HG03135 (cell line): Measurements from ENCODE around the gene RPL27A.

Experiments used
- ATAC-seq: cut with Tn5 transposase; IDR thresholded peaks from one replicate; pipeline ENCODE4 v1.9.1; 2021; ENCODE audit warnings: mild to moderate bottlenecking, moderate library complexity; ENCODE audit not compliant: unreplicated experiment

RPL27A gene

GRCh38 chr11:8698917-8699441 is 16.4 kb downstream of the RPL27A start:
- ATAC-seq = no peak

DNA sequence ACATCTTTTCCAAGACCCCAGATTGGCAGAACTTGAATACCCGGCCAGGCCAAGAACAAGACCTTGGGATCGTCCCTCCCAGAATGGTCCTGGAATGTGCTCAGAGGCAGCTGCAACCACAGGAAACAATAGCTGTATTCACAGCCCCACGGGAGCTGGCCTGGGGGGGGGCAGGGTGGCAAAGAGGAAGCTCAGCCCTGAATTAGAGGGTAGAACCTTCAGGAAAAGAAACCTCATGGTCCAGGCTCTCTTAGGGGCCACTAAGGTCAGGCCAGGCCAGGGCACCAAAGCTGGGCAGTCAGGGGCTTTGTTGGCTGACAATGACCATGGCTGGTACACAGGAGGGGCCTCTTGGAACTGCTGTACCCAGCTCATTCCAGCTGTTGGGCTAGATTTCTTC is 17.3 kb downstream of the RPL27A start:
- no peak for ATAC-seq

DNA sequence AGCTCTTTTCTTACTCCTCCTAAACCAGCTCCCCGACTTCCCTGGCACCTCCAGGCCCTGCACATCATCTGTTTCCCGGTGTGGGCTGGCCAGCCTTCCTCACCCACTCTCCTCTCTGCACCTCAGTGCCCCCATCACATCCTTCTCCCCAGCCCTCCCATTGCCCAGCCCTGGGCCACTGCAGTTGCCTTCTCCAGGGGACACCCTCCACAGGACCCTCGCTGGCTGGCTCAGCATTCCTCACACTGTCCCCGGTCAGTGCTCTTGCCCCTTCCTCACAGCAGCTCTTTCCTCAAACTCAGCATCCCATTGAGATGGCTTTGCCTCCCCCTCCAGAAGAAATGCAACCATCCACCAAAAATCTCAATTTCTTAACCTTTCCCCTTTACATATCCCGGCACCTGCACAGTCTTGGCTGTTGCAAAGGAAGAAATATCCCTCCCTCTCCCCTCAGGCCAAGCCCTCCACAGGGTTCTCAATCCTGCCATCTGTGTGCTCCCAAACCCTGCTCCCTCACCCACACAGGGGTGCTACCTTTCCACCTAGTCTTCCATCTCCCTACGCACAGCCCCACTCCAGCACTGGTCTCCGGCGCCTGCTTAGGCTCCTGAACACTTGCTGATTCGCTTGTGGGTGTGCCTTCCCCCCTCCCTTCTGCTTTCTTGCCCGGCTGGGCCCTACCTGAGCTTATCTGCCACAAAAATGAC is 19.5 kb downstream of the RPL27A start:
- no peak for ATAC-seq

DNA sequence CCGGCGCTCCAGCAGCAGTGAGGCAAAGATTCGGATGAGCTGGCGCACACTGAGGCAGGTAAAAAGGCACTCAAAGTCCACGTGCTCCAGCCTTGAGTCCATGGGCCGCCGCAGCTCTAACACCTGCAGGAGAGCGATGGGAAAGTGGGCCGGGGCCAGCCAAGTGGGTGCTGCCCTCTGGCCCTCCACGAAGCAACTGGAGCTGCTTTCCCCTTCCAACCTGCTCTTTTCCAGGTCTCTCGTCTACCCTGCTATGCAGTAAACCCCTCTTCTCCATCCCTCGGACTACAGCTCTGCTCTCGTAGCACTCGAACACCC is 20.0 kb downstream of the RPL27A start:
- no peak for ATAC-seq

DNA sequence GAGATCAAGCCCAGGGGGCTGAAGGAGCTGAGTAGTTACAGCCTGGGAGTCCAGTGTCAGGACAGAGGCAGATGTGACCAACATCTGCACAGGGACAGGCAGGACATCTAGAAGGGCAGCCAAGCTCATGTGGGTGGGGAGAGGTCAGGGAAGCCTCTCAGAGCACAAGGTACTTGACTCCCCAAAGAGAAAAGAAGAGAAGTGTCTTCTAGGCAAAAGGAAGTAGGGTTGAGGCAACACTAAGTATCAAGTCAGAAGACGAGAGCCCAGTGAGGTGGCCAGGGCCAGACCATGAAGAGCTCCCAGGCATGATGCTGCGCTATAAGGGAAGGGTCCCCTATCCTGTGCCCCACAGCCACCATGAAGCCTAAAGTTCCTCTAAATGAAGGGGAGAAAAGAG is 21.5 kb downstream of the RPL27A start:
- ATAC-seq = no peak

DNA sequence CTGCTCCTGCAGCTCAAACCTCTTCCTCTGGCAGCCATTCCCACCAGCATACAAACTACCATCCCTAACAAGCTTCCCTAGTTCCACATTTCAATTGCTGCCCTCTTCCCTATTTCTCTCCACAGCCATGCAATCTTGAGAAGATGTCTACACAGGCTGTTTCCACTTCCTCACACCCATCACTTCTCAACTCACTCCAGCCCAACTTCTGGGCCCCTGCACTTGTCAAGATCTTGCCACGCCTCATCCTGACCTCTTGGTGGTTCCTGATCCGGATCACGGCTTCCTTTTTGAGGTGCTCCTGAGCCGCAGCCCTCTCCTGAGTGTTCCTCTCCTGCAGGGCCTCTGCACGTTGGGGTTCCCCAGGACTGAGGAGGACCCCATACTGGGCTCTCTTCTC is 22.6 kb downstream of the RPL27A start:
- ATAC-seq = no peak

- no peak for ATAC-seq
These were observed 24.3 kb downstream of the RPL27A start for GRCh38 chr11:8706673-8707432.

- no peak for ATAC-seq
These were observed 25.1 kb downstream of the RPL27A start for GRCh38 chr11:8707541-8708191.

GRCh38 chr11:8709002-8709672 is 26.5 kb downstream of the RPL27A start:
- no peak for ATAC-seq

GRCh38 chr11:8709777-8710176 is 27.2 kb downstream of the RPL27A start:
- ATAC-seq = no peak

DNA sequence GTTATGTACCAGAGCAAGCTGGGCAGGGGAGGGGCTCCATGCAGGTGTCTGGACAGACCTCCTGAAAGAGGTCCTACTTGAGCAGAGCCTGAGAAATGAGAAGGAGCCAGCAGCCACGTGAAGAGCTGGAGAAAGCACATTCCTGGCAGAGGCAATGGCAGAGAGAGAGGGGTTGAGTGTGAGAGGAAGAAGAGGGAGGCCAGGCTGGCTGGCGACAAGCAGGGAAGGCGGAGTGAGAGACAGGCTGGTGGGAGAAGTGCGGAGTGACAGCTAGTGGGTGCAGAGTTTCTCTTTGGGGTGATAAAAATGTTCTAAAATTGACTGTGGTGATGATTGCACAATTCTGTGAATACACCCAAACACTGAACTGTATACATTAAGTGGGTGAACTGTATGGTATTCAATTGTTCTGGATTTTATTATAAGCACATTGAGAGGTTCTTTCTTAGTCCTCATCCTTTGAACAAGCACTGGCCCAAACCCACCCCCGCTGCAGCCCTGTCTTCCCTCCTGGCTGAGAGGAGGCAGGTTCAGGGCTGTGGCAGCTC is 29.4 kb downstream of the RPL27A start:
- ATAC-seq = no peak

DNA sequence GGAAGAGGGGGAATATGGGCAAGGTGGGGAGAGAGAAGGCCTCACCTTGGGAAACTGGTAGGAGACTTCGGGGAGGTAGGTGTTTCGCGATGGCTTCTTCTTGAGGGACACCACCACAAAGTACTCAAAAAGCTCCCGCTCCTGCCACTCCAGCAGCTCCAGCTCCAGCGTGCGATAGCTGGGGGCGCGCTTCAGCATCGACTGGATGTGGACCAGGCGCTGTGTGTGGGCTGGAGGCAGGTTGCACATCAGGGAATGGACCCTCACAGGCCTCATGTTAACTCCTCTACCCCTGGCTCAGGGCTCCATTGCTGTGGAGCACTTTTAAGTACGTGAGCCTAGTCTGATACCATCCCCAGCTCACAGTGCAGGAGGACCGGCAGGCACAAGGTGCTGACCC is 29.9 kb downstream of the RPL27A start:
- no peak for ATAC-seq

GRCh38 chr11:8713760-8714454 is 31.3 kb downstream of the RPL27A start:
- no peak for ATAC-seq

DNA sequence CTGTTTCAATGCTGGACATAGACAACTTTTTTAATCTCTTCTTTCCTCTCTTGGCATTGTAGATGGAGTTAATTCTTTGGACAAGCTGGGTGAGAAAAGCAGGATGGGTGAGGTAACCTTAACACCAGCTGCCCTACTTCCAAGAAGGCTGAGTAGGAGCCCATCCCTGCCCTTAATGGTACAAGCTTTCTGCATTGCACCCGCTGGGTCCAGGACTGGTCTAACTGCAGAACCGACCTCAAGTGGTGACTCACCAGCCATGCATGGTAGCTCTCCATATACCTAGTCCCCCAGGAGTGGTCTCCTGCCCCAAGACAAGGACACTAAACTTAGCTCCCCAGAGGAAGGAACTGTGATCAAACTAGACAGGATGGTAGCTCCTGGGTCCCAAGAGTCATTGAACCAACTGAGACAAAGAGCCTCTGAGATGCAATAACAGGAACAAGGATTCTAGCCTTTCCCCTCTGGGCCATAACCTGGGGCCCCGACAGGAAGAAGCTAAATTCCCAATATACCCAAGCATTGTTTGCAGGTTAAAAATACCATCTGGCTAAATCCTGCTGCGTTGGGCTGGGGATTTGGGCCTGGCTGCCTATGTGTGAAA is 32.1 kb downstream of the RPL27A start:
- ATAC-seq = no peak

DNA sequence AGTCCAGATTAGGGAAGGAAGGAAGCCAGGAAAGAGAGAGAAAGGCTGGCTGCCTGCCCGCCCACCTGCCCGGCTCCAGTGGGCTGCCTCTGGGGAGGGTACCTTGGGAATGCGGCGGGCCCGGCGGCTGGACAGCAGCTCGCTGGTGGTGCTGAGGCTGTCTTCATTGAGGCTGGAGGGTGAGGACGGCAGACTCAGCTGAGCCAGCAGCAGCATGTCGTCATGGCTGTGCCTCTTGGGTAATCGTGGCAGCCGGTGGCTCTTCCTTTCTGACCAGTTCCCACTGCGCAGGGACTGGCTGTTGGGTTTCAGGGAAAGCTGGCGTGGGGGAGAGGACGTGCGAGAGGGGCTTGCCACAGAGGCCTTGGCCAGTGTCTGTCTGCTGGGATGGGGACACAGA is 32.9 kb downstream of the RPL27A start:
- no peak for ATAC-seq

DNA sequence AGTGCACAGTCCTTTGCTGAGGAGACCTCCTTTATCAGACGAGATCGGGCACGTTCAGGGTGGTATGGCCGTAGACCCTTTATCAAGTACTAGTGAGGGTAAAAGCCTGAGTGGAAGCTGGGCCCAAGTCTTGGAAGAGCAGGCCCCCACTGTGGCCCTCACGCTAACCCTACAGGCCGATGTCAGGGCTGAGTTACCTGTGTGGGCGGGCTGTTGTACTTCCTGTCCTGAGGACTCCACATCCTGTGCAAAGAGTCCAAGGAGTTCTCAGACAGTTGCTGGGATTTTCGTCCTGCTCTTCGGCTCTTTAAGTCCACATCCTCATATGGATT is 34.9 kb downstream of the RPL27A start:
- ATAC-seq = no peak

DNA sequence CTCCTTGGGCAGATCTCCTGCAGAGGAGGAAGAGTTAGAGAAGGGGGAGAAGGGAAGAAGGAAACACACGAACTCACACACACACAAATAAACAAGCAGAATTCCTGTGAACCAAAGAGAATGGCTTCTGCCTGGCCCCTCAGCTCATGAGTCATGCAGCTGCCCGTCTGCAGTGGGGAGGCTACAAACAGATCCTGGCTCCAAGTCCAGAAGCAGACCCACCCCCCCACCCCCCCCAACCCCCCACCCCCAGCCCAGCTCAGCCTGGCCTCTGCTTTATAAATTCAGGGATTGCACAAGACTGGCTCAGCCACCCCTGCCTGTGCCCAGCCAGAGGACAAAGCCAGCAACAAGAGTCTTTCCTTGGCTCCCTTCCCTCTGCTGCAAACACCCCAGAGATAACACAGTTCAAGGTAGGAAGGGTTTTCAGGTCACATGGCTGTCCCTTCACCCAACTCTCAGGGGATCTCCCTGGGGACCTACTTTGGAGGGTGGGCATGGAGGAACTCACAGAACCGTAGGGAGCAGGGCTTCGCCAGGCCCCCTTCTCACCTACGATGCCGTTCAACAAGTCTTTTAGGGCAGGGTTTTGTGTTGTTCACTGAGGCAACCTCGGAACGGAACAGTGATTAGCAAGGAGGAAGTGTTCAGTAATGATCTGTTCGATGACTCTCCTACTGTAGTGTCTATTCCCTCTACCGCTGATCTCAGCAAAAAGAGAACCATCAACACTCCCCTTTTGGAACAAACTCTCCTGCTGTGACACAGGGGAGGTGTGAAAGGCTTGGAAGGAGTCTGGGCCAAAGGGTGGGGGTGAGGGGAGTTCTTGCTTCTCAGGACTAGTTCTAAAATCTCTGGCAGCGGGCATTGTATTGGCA is 35.5 kb downstream of the RPL27A start:
- ATAC-seq = no peak

DNA sequence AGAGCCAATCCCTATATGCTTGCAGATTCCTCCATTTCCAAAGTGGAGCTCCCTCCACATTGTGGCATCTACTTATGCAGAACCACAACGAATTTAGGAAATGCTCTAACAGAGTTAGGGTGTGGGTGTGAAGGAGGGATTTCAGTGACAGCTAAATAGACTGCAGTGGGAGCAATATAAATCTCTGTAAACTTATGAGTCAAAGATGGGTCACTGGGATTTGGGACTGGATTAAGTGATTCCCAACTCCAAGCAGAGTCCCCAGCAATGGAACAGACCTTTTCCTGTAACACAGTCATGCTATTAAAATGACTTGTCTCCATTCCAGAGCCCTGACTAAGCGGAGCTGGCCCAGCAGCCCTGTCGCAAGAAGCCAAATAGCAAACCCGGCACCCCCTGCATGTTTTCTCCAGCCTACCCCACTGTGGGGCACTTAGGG is 36.6 kb downstream of the RPL27A start:
- no peak for ATAC-seq

- ATAC-seq = no peak
These were observed 37.1 kb downstream of the RPL27A start for GRCh38 chr11:8719721-8720120.
